ENCODE measurements around the gene SYNE3. TPM values are rescaled to one million over a fixed set of nuclear protein-coding genes. Genes with fewer than 3 reads are reported as not detected.

Gene SYNE3
- total and polyA plus RNA-seq, 9 donors: 3.7 to 26.0 (median 10.0) TPM

DNA sequence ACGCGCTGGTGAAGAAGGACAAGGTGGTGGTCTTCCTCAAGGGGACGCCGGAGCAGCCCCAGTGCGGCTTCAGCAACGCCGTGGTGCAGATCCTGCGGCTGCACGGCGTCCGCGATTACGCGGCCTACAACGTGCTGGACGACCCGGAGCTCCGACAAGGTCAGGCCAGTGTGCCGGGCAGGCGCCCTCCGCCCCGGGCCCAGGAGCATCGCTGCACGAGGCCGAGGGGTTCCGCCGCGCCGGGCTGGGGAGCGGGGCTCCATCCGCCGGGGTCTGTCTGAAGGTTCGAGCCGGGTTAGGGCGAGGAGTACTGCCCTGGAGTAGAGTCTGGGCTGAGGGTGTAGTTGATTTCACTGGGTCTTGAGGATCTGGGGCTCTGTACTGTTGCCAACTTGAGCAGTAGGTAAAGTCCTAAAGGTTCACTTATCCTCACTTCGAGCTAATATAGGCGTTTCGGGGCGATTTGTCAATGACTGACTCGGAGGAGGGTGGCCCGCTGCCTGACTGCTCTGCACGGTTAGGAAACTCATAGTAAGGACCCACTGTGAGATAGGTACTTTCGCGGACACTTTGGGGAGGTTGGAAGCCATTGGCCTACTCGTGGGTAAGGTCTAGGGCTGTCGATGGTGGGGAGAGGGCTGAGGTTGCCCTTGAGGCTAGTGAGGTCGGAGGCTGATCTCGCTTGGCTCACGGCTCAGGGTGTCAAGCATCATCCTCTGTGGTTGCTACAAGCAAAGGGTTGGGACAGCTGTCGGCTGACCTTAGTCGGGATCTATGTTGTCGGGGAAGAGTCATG lies 19.0 kb upstream of the SYNE3 start:
- intact Hi-C loops (cut with DNase I): no loop called here
- TF ChIP-seq POLR2A (IDR thresholded peaks at IDR 0.05): no peak
- TF ChIP-seq EP300 (IDR thresholded peaks at IDR 0.05): no peak
- no peak for TF ChIP-seq CTCF (IDR thresholded peaks at IDR 0.05)
- no peaks in the 10 kb centered on the region for H3K27me3 ChIP-seq
- WGBS, 3 donors: 1% methylated on average over 48 to 52 of the region's 52 CpGs
- DNase-seq: peak in 1 of 5 donors; percentile 42
- H3K4me1 ChIP-seq (ENCODE audit: insufficient read depth): peaks cover 23% of the 10 kb centered on the region
- no peaks in the 10 kb centered on the region for H3K36me3 ChIP-seq
- no peaks in the 10 kb centered on the region for H3K9me3 ChIP-seq
- H3K27ac ChIP-seq: peak overlapping the region in 1 of 2 donors; percentile 36
- H3K4me3 ChIP-seq: peak overlapping the region; percentile 79

GRCh38 chr14:95534299-95535225 lies 18.1 kb upstream of the SYNE3 start, which contains the start of gene GLRX5:
Gene GLRX5, plus strand, starts transcription at chr14:95535050. Its CDS starts 40 bp downstream, at chr14:95535090.
- H3K4me1 ChIP-seq (ENCODE audit: insufficient read depth): peaks cover 23% of the 10 kb centered on the region

DNA sequence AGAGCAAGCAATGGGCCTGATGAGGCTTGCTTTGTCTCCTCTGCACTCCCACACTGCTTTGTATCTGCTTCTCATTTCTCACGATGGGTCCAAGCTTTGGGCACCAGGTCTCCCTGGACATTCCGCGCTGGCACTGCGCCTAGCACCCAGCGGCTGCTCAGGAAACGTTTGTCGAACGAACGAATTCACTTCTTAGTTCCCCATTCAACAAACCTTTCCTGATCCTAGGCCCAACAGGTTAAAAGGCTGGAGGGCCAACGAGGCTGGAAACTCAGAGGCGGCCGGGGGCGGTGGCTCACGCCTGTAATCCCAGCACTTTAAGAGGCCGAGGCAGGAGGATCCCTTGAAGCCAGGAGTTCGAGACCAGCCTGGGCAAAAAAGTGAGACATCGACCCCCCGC lies 17.4 kb upstream of the SYNE3 start:
- intact Hi-C loops (cut with DNase I): loop anchor here in 2 of 4 donors (5.0 kb wide), 3 partner anchors 52 to 1012 kb away; partner anchors contain the start of gene DICER1 (in 1 of the 2)
- WGBS, 3 donors: 0 to 1% (median 1%) methylated on average over 18 of the region's 18 CpGs
- peaks cover 20% of the 10 kb centered on the region for H3K4me1 ChIP-seq (ENCODE audit: insufficient read depth)

More at GRCh38 chr14:95534299-95535225, 18.1 kb upstream of the SYNE3 start, which contains the start of gene GLRX5:
- no peaks in the 10 kb centered on the region for H3K36me3 ChIP-seq
- H3K9me3 ChIP-seq: no peaks in the 10 kb centered on the region
- peak within 1 kb of the TSS; percentile 85 for H3K4me3 ChIP-seq
- intact Hi-C loops (cut with DNase I): loop anchor here in 2 of 4 donors (5.0 kb wide), 3 partner anchors 52 to 1012 kb away; partner anchors contain the start of gene DICER1 (in 1 of the 2)
- WGBS, 3 donors: 0 to 1% (median 0%) methylated on average over 71 to 97 of the region's 97 CpGs
- peak; percentile 97 to 99 (median 98) for DNase-seq
- peak; percentile 57 for TF ChIP-seq POLR2A (IDR thresholded peaks at IDR 0.05)
- TF ChIP-seq CTCF (IDR thresholded peaks at IDR 0.05): no peak
- TF ChIP-seq EP300 (IDR thresholded peaks at IDR 0.05): no peak
- no peaks in the 10 kb centered on the region for H3K27me3 ChIP-seq
- H3K27ac ChIP-seq: peak within 1 kb of the TSS; percentile 64 to 71

More for the DNA sequence above, 17.4 kb upstream of the SYNE3 start:
- Histone ChIP-seq H3K27ac (peak overlapping the region in 1 of 2 donors; percentile 64), H3K4me3 (peak overlapping the region; percentile 85), H3K9me3 (no peaks in the 10 kb centered on the region), H3K27me3 (no peaks in the 10 kb centered on the region), H3K36me3 (no peaks in the 10 kb centered on the region)
- DNase-seq: peak in 3 of 5 donors; percentile 17 to 53 (median 52)
- TF ChIP-seq POLR2A (IDR thresholded peaks at IDR 0.05) (no peak), EP300 (IDR thresholded peaks at IDR 0.05) (no peak), CTCF (IDR thresholded peaks at IDR 0.05) (no peak)
